Thyroid gland (tissue), 4 donors: Measurements from ENCODE around the gene FOLR1. TPM values are rescaled to one million over a fixed set of nuclear protein-coding genes. Genes with fewer than 3 reads are reported as not detected.

Experiments
- DNase-seq, 2 donors: peaks; one replicate each; pipeline ENCODE4 v3.0.0-alpha.2; 2019
- H3K27ac ChIP-seq, 3 donors: fragments of 200-600 bp; sonication (generic); 1 replicate in 2 of 3; 2 replicates in 1 of 3; pipeline ENCODE4 v1.5.1; 2016 to 2019; ENCODE audit warnings: mild to moderate bottlenecking in 1 of 3, moderate library complexity in 1 of 3
- H3K27me3 ChIP-seq: fragments of 200-600 bp; sonication (generic); one replicate; pipeline ENCODE4 v1.5.1; 2019
- H3K36me3 ChIP-seq, 2 donors: fragments of 200-600 bp; sonication (generic); one replicate each; pipeline ENCODE4 v1.5.1; 2016 to 2019
- H3K4me1 ChIP-seq, 2 donors: fragments of 200-600 bp; sonication (generic); one replicate each; pipeline ENCODE4 v1.5.1; 2017 to 2019
- H3K4me3 ChIP-seq, 3 donors: fragments of 200-600 bp; sonication (generic); replicated peaks in 1 of 3; 1 replicate in 2 of 3; 2 replicates in 1 of 3; pipeline ENCODE4 v1.5.1; 2016; ENCODE audit warnings: mild to moderate bottlenecking in 1 of 3
- H3K9me3 ChIP-seq: fragments of 200-600 bp; sonication (generic); one replicate; pipeline ENCODE4 v1.5.1; 2017
- CTCF ChIP-seq, 6 experiments: fragments of 200-600 bp in 3 of 6; fragments of 450-650 bp in 3 of 6; sonication (generic) in 3 of 6; IDR thresholded peaks; one replicate each; pipeline ENCODE4 v1.5.1; 2016 to 2019; ENCODE audit warnings: antibody characterized with exemption in 6 of 6, mild to moderate bottlenecking in 2 of 6, inconsistent platforms in 1 of 6, moderate library complexity in 1 of 6
- POLR2A ChIP-seq, 2 donors: fragments of 450-650 bp; IDR thresholded peaks; one replicate each; pipeline ENCODE4 v1.6.1; 2017; ENCODE audit warnings: antibody characterized with exemption in 2 of 2, mild to moderate bottlenecking in 2 of 2, moderate library complexity in 1 of 2
- WGBS, 2 donors: methylation state at CpG; one replicate each; pipeline ENCODE4 v1.1.5; 2017; 5-methylcytosine and 5-hydroxymethylcytosine counted together
- intact Hi-C: fragments of 100-400 bp; cut with DNase I; formaldehyde crosslinking; loops from one replicate; pipeline ENCODE4 v1.15.1; 2023
- total RNA-seq, 4 donors: library from RNA; depleted of rRNA; stranded (reverse); fragments of >200 nt; gene quantifications; one replicate each; pipeline ENCODE4 v1.2.3, GENCODE V29; 2016

The FOLR1 gene
- total RNA-seq, 4 donors from 2014 or later, result 5.5 to 64.9 (median 36.3) TPM

GRCh38 chr11:72244060-72244360 is 52.1 kb downstream of the FOLR1 start, which contains the start of gene PHOX2A:
Gene PHOX2A (minus strand): TSS chr11:72244176. CDS start chr11:72244004, 172 bp downstream.
- Histone ChIP-seq H3K4me1 (peaks cover 25 to 28% of the 10 kb centered on the region in 2 donors), H3K36me3 (no peaks in the 10 kb centered on the region), H3K4me3 (no peak within 1 kb of the TSS), H3K27me3 (peaks cover 15% of the 10 kb centered on the region), H3K9me3 (no peaks in the 10 kb centered on the region), H3K27ac (no peak within 1 kb of the TSS)
- TF ChIP-seq CTCF (IDR thresholded peaks at IDR 0.05), result no peak
- TF ChIP-seq POLR2A (IDR thresholded peaks at IDR 0.05), result no peak
- no peak for DNase-seq
- intact Hi-C loops, result no loop called here
- no CpG with 5 or more reads among the region's 37 CpGs for WGBS, 2 donors

- no peak overlapping the region for H3K27ac ChIP-seq
- no peaks in the 10 kb centered on the region for H3K36me3 ChIP-seq
- 11 to 12% methylated on average over 35 to 45 of the region's 46 CpGs for WGBS, 2 donors
- no peak for DNase-seq
- peaks cover 15% of the 10 kb centered on the region for H3K27me3 ChIP-seq
- intact Hi-C loops, result no loop called here
- peaks cover 19 to 22% of the 10 kb centered on the region in 2 donors for H3K4me1 ChIP-seq
- H3K9me3 ChIP-seq, result no peaks in the 10 kb centered on the region
- no peak for TF ChIP-seq CTCF (IDR thresholded peaks at IDR 0.05)
- no peak for TF ChIP-seq POLR2A (IDR thresholded peaks at IDR 0.05)
- H3K4me3 ChIP-seq, result no peak overlapping the region
Observed at GRCh38 chr11:72244361-72245262, 52.7 kb downstream of the FOLR1 start.

GRCh38 chr11:72245263-72245816 is 53.4 kb downstream of the FOLR1 start:
- 30 to 41% methylated on average over 19 of the region's 19 CpGs for WGBS, 2 donors
- Histone ChIP-seq H3K27me3 (peaks cover 15% of the 10 kb centered on the region), H3K36me3 (no peaks in the 10 kb centered on the region), H3K4me3 (no peak overlapping the region), H3K4me1 (peaks cover 14 to 15% of the 10 kb centered on the region in 2 donors), H3K9me3 (no peaks in the 10 kb centered on the region), H3K27ac (no peak overlapping the region)
- intact Hi-C loops, result no loop called here
- DNase-seq, result no peak
- TF ChIP-seq CTCF (IDR thresholded peaks at IDR 0.05), result no peak
- no peak for TF ChIP-seq POLR2A (IDR thresholded peaks at IDR 0.05)

Other genes with a start within 250 kb of the FOLR1 start
- gene IL18BP, start 193.2 kb upstream of the FOLR1 start, total RNA-seq, result 10 to 100 TPM in 2 of 4 donors, 1 to 10 TPM in 2; 7.6 to 12.1 (median 9.5) TPM
- gene NUMA1, start 111.6 kb upstream of the FOLR1 start, total RNA-seq, result 100 to 1,000 TPM; 259 to 342 (median 280) TPM
- 10 to 100 TPM; 13.0 to 24.5 (median 14.1) TPM for gene LRRC51, start 111.3 kb upstream of the FOLR1 start, total RNA-seq
- 100 to 1,000 TPM; 127 to 204 (median 182) TPM for gene LAMTOR1, start 88.8 kb upstream of the FOLR1 start, total RNA-seq
- not detected for gene TOMT, start 86.2 kb upstream of the FOLR1 start, total RNA-seq
- 10 to 100 TPM; 21.5 to 49.6 (median 39.7) TPM for gene ANAPC15, start 79.4 kb upstream of the FOLR1 start, total RNA-seq
- 1 to 10 TPM in 2 of 4 donors, not detected in 2; 1.2 to 1.6 TPM for gene FOLR3, start 56.4 kb upstream of the FOLR1 start, total RNA-seq
- gene FOLR2, start 24.7 kb downstream of the FOLR1 start, total RNA-seq, result 10 to 100 TPM in 2 of 4 donors, 1 to 10 TPM in 2; 5.3 to 28.6 (median 9.7) TPM
- 100 to 1,000 TPM in 2 of 4 donors, 10 to 100 TPM in 2; 85.9 to 114 (median 99.5) TPM for gene INPPL1, start 32.6 kb downstream of the FOLR1 start, total RNA-seq
- gene PHOX2A, start 52.0 kb downstream of the FOLR1 start, total RNA-seq, result not detected
- gene CLPB, start 242.4 kb downstream of the FOLR1 start, total RNA-seq, result 10 to 100 TPM; 22.6 to 61.2 (median 43.3) TPM